ENCODE measurements around the gene ANKH.

ANKH gene

DNA sequence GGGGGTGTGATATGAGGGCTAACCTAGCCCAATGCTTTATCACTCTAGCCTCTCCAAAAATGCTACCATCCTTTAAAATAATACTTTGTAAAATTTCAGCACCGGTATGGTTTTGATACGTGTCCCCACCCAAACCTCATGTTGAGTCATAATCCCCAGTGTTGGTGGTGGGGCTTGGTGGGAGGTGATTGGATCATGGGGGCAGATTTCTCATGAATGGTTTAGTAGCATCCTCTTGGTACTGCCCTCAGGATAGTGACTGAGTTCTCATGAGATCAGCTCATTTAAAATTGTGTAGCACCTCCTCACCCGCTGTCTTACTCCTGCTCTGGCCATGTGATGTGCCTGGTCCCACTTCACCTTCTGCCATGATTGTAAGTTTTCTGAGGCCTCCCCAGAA lies 35.0 kb upstream of the ANKH start:
- Histone ChIP-seq H3K27ac (ENCODE audit: low read depth, low read length) (no peak overlapping the region), H3K4me1 (ENCODE audit: insufficient read depth, low read length) (no peaks in the 10 kb centered on the region), H3K27me3 (ENCODE audit: control insufficient read depth in 1 of 2, insufficient read depth in 2 of 2, low read length in 2 of 2) (no peaks in the 10 kb centered on the region), H3K36me3 (ENCODE audit: insufficient read depth, low read length) (no peaks in the 10 kb centered on the region), H3K9ac (ENCODE audit: low read length) (no peak overlapping the region), H3K4me3 (ENCODE audit: low read depth in 1 of 2, low read length in 2 of 2) (no peak overlapping the region), H3K9me3 (ENCODE audit: low read length) (no peaks in the 10 kb centered on the region)

DNA sequence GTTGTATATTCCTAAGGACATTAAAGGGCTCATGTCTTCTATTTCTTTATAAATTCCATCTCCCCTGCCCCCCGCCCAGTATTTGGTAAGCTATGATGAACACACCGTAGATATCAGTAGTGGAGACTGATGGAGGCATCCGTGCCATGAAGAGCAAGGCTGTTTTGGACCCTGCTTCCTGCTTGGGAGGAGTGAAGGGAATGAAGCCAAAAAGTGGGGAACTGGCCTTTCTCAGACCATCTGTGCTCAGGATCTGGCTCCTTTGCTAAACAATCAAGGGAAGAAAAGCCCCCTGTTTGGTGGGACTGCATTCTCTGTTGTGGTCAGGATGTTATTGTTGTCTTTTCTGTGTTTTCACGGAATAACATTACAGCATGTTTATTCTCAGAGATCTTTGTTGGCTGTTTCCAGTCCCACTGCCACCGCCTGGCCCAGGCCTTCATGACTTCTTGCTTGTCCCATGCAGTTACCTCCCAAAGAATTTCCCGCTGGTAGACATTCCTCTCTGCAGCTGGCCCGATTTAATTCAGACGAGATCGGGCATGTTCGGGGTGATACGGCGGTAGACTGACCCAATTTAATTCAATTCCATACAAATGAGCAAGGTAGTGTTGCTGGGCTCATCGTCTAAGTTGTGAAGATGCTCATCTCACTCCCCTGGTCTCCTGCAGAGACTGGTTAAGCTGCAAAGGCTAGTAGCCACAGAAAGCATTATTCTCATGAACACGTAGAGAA lies 31.4 kb upstream of the ANKH start:
- no peak overlapping the region for H3K9ac ChIP-seq (ENCODE audit: low read length)
- H3K36me3 ChIP-seq (ENCODE audit: insufficient read depth, low read length): no peaks in the 10 kb centered on the region
- no peaks in the 10 kb centered on the region for H3K4me1 ChIP-seq (ENCODE audit: insufficient read depth, low read length)
- no peak overlapping the region for H3K4me3 ChIP-seq (ENCODE audit: low read depth in 1 of 2, low read length in 2 of 2)
- no peaks in the 10 kb centered on the region for H3K27me3 ChIP-seq (ENCODE audit: control insufficient read depth in 1 of 2, insufficient read depth in 2 of 2, low read length in 2 of 2)
- H3K27ac ChIP-seq (ENCODE audit: low read depth, low read length): no peak overlapping the region
- no peaks in the 10 kb centered on the region for H3K9me3 ChIP-seq (ENCODE audit: low read length)

DNA sequence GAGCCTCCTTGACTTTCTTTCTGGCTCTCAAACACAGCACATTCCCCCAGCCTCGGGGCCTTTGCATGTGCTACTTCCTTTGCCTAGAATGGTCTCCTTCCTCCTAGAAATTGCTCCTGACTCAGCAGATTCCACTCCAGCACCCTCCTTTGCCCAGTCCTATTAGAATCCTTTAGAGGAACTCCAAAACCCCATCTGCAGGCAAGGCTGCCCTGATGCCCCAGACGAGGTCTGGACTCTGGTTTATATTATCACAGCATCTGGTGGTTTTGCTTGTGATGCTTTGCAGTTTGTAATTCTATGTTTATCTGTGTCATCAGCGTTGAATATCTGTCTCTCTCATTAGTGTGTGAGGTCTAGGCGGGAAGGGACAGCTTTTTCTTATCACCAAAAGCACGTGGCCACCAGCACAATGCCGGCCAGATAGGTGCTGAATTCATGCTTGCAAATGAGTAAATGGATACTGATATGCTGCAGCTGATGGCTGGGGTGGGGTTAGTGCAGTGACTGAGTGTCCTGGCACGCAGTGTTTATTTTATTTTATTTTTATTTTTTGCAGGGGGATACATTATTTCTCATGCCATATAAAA lies 30.0 kb upstream of the ANKH start:
- Histone ChIP-seq H3K27ac (ENCODE audit: low read depth, low read length) (no peak overlapping the region), H3K36me3 (ENCODE audit: insufficient read depth, low read length) (no peaks in the 10 kb centered on the region), H3K4me1 (ENCODE audit: insufficient read depth, low read length) (no peaks in the 10 kb centered on the region), H3K9ac (ENCODE audit: low read length) (no peak overlapping the region), H3K9me3 (ENCODE audit: low read length) (no peaks in the 10 kb centered on the region), H3K27me3 (ENCODE audit: control insufficient read depth in 1 of 2, insufficient read depth in 2 of 2, low read length in 2 of 2) (no peaks in the 10 kb centered on the region), H3K4me3 (ENCODE audit: low read depth in 1 of 2, low read length in 2 of 2) (no peak overlapping the region)

DNA sequence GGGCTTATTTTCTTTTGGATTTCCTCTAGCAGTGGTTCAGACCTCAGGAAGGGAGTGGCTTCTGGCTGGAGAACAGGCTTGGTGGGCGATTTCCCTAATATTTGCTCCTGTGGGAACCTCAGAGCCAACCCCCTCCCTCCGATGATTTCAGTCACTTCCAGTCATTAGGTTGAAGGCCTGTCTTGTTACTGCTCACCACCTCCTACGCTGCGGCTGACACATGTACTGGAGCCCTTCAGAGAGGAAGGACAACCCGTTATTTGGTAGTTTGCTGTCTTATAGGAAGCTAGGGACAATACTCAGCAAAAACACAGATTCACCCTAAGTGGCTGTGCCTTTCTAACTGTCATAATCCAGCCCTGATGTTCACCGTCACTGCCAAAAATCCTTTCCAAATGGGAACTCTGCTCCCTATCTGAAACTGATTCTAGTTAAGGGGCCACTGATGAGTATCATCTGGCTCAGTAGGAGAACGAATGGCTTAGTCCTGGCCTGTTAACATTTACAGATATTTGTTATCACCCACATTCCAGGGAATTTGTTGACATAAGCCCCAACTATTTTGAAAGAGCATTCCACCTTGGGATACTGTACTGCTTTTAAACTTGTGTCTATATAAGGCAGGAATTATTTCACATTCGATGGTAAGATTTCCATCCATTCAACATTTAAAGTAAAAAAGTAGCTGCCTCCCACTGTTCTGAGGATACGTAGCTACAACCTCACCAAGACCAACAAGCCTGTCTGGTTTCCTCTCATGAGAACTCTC lies 29.3 kb upstream of the ANKH start:
- H3K36me3 ChIP-seq (ENCODE audit: insufficient read depth, low read length): no peaks in the 10 kb centered on the region
- no peaks in the 10 kb centered on the region for H3K4me1 ChIP-seq (ENCODE audit: insufficient read depth, low read length)
- H3K27me3 ChIP-seq (ENCODE audit: control insufficient read depth in 1 of 2, insufficient read depth in 2 of 2, low read length in 2 of 2): no peaks in the 10 kb centered on the region
- no peak overlapping the region for H3K9ac ChIP-seq (ENCODE audit: low read length)
- no peaks in the 10 kb centered on the region for H3K9me3 ChIP-seq (ENCODE audit: low read length)
- no peak overlapping the region for H3K27ac ChIP-seq (ENCODE audit: low read depth, low read length)
- no peak overlapping the region for H3K4me3 ChIP-seq (ENCODE audit: low read depth in 1 of 2, low read length in 2 of 2)

DNA sequence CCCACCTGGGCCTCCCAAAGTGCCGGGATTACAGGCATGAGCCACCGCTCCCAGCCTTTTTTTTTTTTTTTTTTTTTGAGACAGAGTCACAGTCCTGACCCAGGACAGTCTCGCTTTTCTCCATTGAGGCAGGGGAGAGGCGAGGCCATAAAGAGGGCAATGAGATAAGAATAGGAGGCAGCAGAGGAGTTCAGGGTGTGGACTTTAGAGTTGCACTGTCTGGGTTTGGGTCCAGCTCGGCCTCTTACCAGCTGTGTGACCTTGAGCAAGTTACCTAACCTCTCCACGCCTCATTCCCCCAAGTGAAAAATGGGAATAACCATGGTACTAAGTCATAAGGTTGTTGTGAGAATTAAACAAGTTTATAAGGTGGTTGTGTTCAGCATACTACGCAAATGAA lies 24.6 kb upstream of the ANKH start:
- H3K27ac ChIP-seq (ENCODE audit: low read depth, low read length): no peak overlapping the region
- no peaks in the 10 kb centered on the region for H3K9me3 ChIP-seq (ENCODE audit: low read length)
- no peaks in the 10 kb centered on the region for H3K36me3 ChIP-seq (ENCODE audit: insufficient read depth, low read length)
- H3K27me3 ChIP-seq (ENCODE audit: control insufficient read depth in 1 of 2, insufficient read depth in 2 of 2, low read length in 2 of 2): no peaks in the 10 kb centered on the region
- H3K4me1 ChIP-seq (ENCODE audit: insufficient read depth, low read length): no peaks in the 10 kb centered on the region
- H3K9ac ChIP-seq (ENCODE audit: low read length): no peak overlapping the region
- H3K4me3 ChIP-seq (ENCODE audit: low read depth in 1 of 2, low read length in 2 of 2): no peak overlapping the region

DNA sequence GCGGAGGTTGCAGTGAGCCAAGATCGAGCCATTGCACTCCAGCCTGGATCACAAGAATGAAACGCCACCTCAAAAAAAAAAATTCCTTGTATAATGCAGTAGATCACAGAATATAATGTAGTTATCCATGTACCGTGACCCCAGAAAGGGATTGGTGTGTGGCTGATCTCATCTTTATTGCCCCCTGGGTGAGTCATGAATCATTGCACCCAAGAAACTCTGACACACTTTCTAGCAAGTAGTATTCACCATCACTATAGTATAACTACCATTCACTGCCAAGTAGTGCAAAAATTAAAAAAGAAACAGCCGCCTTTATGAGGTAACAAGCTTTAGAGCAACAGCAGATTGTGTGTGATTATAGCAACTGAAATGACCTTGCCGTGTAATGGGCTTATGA lies 23.7 kb upstream of the ANKH start:
- Histone ChIP-seq H3K9me3 (ENCODE audit: low read length) (no peaks in the 10 kb centered on the region), H3K4me3 (ENCODE audit: low read depth in 1 of 2, low read length in 2 of 2) (no peak overlapping the region), H3K36me3 (ENCODE audit: insufficient read depth, low read length) (no peaks in the 10 kb centered on the region), H3K27ac (ENCODE audit: low read depth, low read length) (no peak overlapping the region), H3K4me1 (ENCODE audit: insufficient read depth, low read length) (no peaks in the 10 kb centered on the region), H3K27me3 (ENCODE audit: control insufficient read depth in 1 of 2, insufficient read depth in 2 of 2, low read length in 2 of 2) (no peaks in the 10 kb centered on the region), H3K9ac (ENCODE audit: low read length) (no peak overlapping the region)

DNA sequence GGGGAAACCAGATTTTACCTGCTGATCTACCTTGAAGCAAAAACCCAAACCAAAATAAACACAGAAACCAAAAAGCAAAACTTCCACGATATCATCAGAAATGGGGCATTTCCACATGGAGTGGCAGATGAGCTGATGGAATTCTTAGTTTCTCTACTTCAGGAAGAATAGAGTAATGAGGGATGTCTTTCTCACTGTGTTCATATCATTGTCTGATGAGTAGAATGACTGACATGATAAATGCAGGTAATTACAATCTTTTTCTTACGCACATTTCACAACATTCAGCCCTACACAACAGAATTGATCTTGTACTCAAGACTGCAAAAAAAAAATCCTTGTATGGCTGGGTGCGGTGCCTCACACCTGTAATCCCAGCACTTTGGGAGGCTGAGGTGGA lies 23.2 kb upstream of the ANKH start:
- Histone ChIP-seq H3K9me3 (ENCODE audit: low read length) (no peaks in the 10 kb centered on the region), H3K36me3 (ENCODE audit: insufficient read depth, low read length) (no peaks in the 10 kb centered on the region), H3K4me1 (ENCODE audit: insufficient read depth, low read length) (no peaks in the 10 kb centered on the region), H3K4me3 (ENCODE audit: low read depth in 1 of 2, low read length in 2 of 2) (no peak overlapping the region), H3K27me3 (ENCODE audit: control insufficient read depth in 1 of 2, insufficient read depth in 2 of 2, low read length in 2 of 2) (no peaks in the 10 kb centered on the region), H3K27ac (ENCODE audit: low read depth, low read length) (no peak overlapping the region), H3K9ac (ENCODE audit: low read length) (no peak overlapping the region)

DNA sequence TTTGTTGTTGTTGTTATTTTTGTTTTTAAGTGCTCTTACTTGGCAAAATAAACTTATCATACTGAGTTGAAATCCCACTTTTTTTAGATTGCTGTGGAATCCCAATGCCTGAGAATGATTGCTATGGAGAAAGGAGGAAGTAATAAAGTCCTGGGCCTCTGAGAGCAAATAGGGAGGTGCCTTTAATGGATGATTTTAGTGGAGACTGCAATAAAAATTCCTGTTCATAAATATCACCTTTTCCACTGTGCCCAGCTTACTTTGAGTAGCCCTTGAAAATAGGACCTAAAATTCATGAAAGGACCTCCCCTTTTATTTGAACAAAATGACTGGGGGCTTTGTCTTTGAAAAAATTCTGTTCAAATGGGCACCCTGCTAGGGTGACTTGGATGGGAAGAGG lies 21.8 kb upstream of the ANKH start:
- no peaks in the 10 kb centered on the region for H3K9me3 ChIP-seq (ENCODE audit: low read length)
- H3K4me3 ChIP-seq (ENCODE audit: low read depth in 1 of 2, low read length in 2 of 2): no peak overlapping the region
- H3K27me3 ChIP-seq (ENCODE audit: control insufficient read depth in 1 of 2, insufficient read depth in 2 of 2, low read length in 2 of 2): no peaks in the 10 kb centered on the region
- no peak overlapping the region for H3K27ac ChIP-seq (ENCODE audit: low read depth, low read length)
- no peaks in the 10 kb centered on the region for H3K4me1 ChIP-seq (ENCODE audit: insufficient read depth, low read length)
- H3K36me3 ChIP-seq (ENCODE audit: insufficient read depth, low read length): no peaks in the 10 kb centered on the region
- H3K9ac ChIP-seq (ENCODE audit: low read length): no peak overlapping the region

DNA sequence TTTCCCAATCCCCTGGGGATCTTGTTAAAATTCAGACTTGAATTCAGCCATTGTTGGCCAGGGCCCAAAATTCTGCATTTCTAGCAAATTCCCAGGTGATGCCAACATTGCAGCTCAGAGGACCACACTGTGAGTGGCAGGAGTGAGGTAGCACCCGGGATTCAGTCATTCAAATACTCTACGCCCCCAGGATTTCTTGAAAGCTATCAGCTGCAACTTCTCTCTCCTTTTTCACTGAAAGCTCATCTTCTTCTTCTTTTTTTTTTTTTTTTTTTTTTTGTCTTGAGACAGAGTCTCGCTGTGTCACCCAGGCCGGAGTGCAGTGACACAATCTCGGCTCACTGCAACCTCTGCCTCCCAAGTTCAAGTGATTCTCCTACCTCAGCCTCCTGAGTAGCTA lies 19.3 kb upstream of the ANKH start:
- Histone ChIP-seq H3K4me3 (ENCODE audit: low read depth in 1 of 2, low read length in 2 of 2) (no peak overlapping the region), H3K9ac (ENCODE audit: low read length) (no peak overlapping the region), H3K9me3 (ENCODE audit: low read length) (no peaks in the 10 kb centered on the region), H3K36me3 (ENCODE audit: insufficient read depth, low read length) (no peaks in the 10 kb centered on the region), H3K27me3 (ENCODE audit: control insufficient read depth in 1 of 2, insufficient read depth in 2 of 2, low read length in 2 of 2) (no peaks in the 10 kb centered on the region), H3K27ac (ENCODE audit: low read depth, low read length) (no peak overlapping the region), H3K4me1 (ENCODE audit: insufficient read depth, low read length) (no peaks in the 10 kb centered on the region)

DNA sequence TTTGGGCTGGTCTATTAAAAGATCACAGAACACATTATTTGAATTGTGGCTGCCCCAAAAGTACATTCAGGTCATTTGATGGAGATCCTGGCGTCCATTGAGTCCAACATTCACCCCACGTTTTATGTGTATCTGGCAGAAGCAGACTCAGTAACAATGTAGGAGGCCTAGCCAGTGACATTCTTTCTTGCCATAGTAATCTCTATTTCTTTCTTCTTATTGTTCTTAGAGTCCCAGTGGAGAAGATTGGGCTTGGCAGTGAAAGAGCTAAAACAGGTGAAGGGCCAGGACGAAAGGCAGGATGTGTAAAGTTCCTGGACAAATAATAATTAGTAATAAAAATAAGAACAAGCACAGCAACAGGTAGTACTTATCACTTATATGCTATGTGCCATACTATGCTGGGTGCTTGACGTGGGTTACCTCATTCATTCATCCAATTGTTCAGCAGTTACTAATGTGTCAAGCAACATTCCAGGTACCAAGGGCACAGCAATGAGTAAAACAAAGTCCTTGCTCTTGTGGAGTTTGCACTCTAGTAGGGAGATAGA lies 12.6 kb upstream of the ANKH start:
- H3K4me3 ChIP-seq (ENCODE audit: low read depth in 1 of 2, low read length in 2 of 2): no peak overlapping the region
- no peaks in the 10 kb centered on the region for H3K36me3 ChIP-seq (ENCODE audit: insufficient read depth, low read length)
- no peak overlapping the region for H3K9ac ChIP-seq (ENCODE audit: low read length)
- no peak overlapping the region for H3K27ac ChIP-seq (ENCODE audit: low read depth, low read length)
- H3K27me3 ChIP-seq (ENCODE audit: control insufficient read depth in 1 of 2, insufficient read depth in 2 of 2, low read length in 2 of 2): no peaks in the 10 kb centered on the region
- no peaks in the 10 kb centered on the region for H3K4me1 ChIP-seq (ENCODE audit: insufficient read depth, low read length)
- H3K9me3 ChIP-seq (ENCODE audit: low read length): no peaks in the 10 kb centered on the region

DNA sequence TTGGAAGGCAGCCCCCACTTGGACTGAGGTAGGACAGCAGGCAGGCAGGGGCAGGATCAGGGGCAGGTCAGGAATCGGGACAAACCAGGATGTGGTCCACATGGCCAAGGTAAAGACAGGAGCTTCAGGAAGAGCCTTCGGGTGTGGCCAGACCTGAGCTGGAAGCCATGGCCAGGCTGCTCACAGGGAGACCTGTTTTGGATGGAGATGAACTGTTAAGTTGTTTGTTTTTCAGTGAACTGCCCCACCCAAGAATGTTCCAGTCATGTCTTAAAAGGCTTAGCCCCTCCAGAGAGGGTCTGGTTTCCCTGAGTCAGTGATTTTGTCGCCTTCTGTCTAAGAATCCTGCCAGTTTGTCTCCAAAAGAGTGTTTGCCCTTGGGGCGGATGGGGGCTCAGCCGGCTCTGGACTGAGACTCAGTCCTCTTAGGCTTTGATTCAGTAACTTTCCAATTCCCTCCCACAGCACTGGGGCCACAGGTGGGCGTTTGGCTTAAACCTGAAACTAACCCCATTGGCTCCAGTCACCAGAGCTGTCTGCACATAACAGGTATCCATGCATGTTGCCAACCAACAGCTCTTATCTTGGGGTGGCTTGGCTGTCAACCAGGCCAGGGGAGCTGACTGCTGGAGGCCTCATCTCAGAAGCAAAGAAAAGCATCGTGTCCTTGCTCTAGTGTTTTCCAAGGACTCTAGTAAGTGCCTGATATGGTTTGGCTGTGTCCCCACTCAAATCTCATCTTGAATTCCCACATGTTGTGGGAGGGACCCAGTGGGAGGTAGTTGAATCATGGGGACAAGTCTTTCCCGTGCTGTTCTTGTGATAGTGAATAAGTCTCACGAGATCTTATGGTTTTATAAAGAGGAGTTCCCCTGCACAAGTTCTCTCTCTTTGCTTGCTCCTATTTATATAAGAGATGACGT lies 11.3 kb upstream of the ANKH start:
- H3K36me3 ChIP-seq (ENCODE audit: insufficient read depth, low read length): no peaks in the 10 kb centered on the region
- H3K9ac ChIP-seq (ENCODE audit: low read length): no peak overlapping the region
- no peaks in the 10 kb centered on the region for H3K9me3 ChIP-seq (ENCODE audit: low read length)
- no peak overlapping the region for H3K4me3 ChIP-seq (ENCODE audit: low read depth in 1 of 2, low read length in 2 of 2)
- no peaks in the 10 kb centered on the region for H3K4me1 ChIP-seq (ENCODE audit: insufficient read depth, low read length)
- no peak overlapping the region for H3K27ac ChIP-seq (ENCODE audit: low read depth, low read length)
- no peaks in the 10 kb centered on the region for H3K27me3 ChIP-seq (ENCODE audit: control insufficient read depth in 1 of 2, insufficient read depth in 2 of 2, low read length in 2 of 2)
